Measurements from ENCODE around the gene AKT1. TPM values are rescaled to one million over a fixed set of nuclear protein-coding genes. Genes with fewer than 3 reads are reported as not detected.

AKT1 gene
- total RNA-seq, 3 donors from 2014 or later = 122 to 176 (median 128) TPM

DNA sequence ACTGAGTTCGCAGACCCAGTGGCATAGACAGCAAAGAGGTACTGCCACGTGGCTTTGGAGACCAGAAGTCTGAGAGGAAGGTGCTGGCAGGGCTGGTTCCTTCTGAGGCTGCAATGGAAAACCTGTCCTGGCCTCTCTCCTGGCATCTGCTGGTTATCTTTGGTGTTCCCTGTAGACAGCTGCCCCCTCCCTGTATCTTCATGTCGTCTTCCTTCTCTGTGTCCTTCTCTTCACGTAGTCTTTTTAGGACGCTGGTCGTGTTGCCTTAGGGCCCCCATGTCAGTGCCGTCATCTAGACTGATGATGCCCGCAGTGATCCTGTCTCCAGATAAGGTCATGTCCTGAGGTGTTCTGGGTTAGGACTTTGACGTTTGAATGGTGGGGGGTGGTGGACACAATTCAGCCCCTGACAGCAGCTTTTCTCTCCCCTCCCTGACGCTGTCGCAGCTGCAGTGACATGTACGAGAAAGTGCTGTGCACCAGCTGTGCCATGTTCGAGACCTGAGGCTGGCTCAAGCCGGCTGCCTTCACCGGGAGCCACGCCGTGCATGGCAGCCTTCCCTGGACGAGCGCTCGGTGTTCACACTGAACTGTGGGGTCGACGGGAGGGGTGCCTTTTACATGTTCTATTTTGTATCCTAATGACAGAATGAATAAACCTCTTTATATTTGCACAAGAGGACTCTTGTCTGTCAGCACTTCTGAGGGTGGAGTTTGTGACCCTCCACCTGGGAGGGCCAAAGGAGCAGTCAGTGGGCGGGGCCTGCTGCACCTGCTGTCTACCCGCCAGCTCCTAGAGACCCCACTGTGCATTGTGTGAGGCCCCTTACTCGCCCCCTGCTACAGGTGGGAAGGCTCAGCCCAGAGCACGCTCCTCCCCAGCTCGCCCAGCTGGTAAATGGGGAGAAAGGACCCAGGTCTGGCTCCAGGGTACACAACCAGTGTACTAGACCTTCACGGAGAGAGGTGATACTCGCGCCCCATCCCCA is 36.3 kb downstream of the AKT1 start:
- ATAC-seq (no peak), DNase-seq (no peak)
- no peaks in the 10 kb centered on the region for H3K9me3 ChIP-seq
- H3K4me1 ChIP-seq (ENCODE audit: low read depth) = peaks cover 5% of the 10 kb centered on the region
- TF ChIP-seq, protein P1, sequence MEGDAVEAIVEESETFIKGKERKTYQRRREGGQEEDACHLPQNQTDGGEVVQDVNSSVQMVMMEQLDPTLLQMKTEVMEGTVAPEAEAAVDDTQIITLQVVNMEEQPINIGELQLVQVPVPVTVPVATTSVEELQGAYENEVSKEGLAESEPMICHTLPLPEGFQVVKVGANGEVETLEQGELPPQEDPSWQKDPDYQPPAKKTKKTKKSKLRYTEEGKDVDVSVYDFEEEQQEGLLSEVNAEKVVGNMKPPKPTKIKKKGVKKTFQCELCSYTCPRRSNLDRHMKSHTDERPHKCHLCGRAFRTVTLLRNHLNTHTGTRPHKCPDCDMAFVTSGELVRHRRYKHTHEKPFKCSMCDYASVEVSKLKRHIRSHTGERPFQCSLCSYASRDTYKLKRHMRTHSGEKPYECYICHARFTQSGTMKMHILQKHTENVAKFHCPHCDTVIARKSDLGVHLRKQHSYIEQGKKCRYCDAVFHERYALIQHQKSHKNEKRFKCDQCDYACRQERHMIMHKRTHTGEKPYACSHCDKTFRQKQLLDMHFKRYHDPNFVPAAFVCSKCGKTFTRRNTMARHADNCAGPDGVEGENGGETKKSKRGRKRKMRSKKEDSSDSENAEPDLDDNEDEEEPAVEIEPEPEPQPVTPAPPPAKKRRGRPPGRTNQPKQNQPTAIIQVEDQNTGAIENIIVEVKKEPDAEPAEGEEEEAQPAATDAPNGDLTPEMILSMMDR (IDR thresholded peaks at IDR 0.05) = no peak
- H3K36me3 ChIP-seq (ENCODE audit: low read depth) = no peaks in the 10 kb centered on the region
- no peak overlapping the region for H3K4me3 ChIP-seq
- intact Hi-C loops (cut with DNase I, micrococcal nuclease) = no loop called here

DNA sequence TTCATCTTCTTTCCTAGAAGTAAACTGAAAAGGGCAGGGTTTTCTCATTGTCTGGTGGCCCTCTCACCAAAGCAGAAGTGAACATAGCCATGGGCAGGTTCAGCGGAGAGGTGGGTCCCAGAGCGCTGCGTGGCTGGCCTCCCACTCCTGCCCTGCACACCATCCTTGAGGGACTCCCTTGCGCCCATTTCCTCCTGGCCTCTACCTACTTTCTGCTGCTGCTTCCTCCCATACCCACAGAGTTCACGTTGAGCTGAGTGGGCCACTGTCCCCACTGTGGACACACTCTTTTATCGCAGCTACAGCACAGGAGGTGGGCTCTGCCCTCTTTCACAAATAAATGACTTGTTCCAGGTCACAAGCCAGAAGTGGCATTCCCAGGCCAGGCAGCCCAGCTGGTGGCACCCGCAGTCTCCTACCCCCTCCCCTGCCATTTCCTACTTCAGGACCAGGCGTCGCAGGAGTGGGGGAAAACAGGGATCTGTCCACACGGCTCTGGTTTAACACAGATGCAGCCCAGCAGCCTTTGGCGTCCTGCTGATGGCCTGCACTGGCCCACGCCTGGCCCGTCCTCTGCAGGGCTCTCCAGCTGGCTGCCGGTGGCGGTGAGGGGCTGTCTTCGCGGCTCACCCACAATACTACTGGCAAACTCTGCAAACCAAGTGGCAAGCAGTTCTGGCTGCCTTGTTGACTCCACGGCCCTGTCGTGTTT is 37.7 kb downstream of the AKT1 start:
- no peak overlapping the region for H3K4me3 ChIP-seq
- no peak for ATAC-seq
- peaks cover 12% of the 10 kb centered on the region for H3K4me1 ChIP-seq (ENCODE audit: low read depth)
- intact Hi-C loops (cut with DNase I, micrococcal nuclease) = no loop called here
- no peaks in the 10 kb centered on the region for H3K9me3 ChIP-seq
- no peak for DNase-seq
- H3K36me3 ChIP-seq (ENCODE audit: low read depth) = no peaks in the 10 kb centered on the region
- TF ChIP-seq, protein P1 (IDR thresholded peaks at IDR 0.05) = no peak

DNA sequence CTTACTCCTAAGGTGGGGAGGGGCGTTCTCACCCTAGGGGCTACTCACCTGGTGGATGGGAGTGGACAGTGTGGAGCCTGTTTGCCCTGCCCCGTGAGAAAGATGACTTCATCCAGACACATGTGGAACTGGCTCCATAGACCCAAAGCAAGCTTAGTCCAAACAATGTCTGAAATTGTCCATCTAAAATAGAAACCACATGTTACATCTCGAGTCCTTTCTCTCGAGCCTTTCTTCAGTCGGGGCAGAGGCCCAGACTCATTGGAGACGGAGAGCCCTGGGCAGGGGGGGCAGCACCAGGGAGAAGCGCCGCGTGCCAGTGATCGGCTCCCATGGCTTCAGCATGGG is 38.3 kb downstream of the AKT1 start:
- ATAC-seq = no peak
- intact Hi-C loops (cut with DNase I, micrococcal nuclease) = no loop called here
- Histone ChIP-seq H3K4me1 (ENCODE audit: low read depth) (peaks cover 12% of the 10 kb centered on the region), H3K4me3 (no peak overlapping the region), H3K9me3 (no peaks in the 10 kb centered on the region), H3K36me3 (ENCODE audit: low read depth) (no peaks in the 10 kb centered on the region)
- TF ChIP-seq, protein P1 (IDR thresholded peaks at IDR 0.05) = no peak
- DNase-seq = no peak

DNA sequence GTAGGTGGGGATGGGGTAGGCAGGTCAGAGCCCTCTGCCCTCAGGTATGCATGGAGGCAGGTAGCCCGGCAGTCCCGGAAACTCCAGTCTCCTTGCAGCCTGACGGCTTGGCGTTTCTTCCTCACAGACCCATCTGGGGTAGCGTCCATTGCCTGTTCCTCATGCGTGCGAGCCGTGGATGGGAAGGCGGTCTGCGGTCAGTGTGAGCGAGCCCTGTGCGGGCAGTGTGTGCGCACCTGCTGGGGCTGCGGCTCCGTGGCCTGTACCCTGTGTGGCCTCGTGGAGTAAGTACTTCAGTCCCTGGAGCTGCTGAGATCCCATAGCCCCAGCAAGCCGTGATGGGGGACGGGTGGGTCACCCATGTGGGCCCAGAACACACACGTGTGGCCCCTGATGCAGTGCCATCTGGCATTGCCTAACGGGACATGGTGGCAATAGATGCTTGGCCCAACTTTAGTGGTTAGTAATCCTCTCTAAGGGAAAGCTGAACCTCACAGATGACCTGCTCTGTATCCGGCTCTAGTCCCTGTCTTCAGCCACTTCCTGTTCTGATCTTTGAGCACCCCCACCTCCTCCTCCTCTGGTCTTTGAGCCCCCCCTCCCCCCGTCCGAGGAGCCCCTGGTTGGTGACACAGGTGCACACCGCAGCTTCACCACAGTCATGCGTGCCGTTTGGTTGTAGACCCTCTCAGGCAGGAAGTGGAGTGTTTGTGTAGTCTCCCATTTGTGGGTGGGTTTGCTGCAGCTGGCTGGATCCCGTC is 38.9 kb downstream of the AKT1 start:
- H3K9me3 ChIP-seq = no peaks in the 10 kb centered on the region
- ATAC-seq (no peak), DNase-seq (no peak)
- no peaks in the 10 kb centered on the region for H3K36me3 ChIP-seq (ENCODE audit: low read depth)
- TF ChIP-seq, protein P1 (IDR thresholded peaks at IDR 0.05) = no peak
- intact Hi-C loops (cut with DNase I, micrococcal nuclease) = no loop called here
- no peak overlapping the region for H3K4me3 ChIP-seq
- peaks cover 16% of the 10 kb centered on the region for H3K4me1 ChIP-seq (ENCODE audit: low read depth)

DNA sequence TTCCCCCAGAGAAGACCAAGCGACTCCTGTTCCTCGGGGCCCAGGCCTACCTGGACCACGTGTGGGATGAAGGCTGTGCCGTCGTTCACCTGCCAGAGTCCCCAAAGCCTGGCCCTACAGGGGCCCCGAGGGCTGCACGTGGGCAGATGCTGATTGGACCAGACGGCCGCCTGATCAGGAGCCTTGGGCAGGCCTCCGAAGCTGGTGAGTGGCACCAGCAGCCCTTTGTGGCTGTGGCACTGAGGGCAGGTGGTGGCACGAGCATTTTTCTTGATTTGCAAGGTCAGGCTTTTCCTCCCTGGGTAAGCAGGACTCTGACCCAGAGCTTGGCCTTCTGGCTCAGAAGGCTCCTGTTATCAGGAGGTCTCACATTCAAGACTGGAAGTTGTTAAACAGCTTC is 39.9 kb downstream of the AKT1 start:
- no peaks in the 10 kb centered on the region for H3K9me3 ChIP-seq
- DNase-seq = no peak
- TF ChIP-seq, protein P1 (IDR thresholded peaks at IDR 0.05) = no peak

More for the DNA sequence above, 39.9 kb downstream of the AKT1 start:
- Histone ChIP-seq H3K36me3 (ENCODE audit: low read depth) (no peaks in the 10 kb centered on the region), H3K4me3 (no peak overlapping the region), H3K4me1 (ENCODE audit: low read depth) (peaks cover 16% of the 10 kb centered on the region)
- intact Hi-C loops (cut with DNase I, micrococcal nuclease) = no loop called here
- no peak for ATAC-seq
